Measurements from ENCODE around the gene SLC4A11.

SLC4A11 gene

GRCh38 chr20:3239026-3239866 is at the start of gene SLC4A11:
TSS of gene SLC4A11 (minus strand) at chr20:3239190. CDS start at chr20:3239137, 53 bp downstream.
- DNase-seq (ENCODE audit: low spot score), result no peak

- no peak for DNase-seq (ENCODE audit: low spot score)
Observed at GRCh38 chr20:3283222-3283820, 44.3 kb upstream of the SLC4A11 start.

- DNase-seq (ENCODE audit: low spot score), result no peak
Observed at GRCh38 chr20:3282271-3283221, 43.6 kb upstream of the SLC4A11 start.

GRCh38 chr20:3281437-3281836 is 42.4 kb upstream of the SLC4A11 start:
- no peak for DNase-seq (ENCODE audit: low spot score)

GRCh38 chr20:3279761-3280160 is 40.8 kb upstream of the SLC4A11 start:
- no peak for DNase-seq (ENCODE audit: low spot score)

GRCh38 chr20:3277686-3278465 is 38.9 kb upstream of the SLC4A11 start:
- no peak for DNase-seq (ENCODE audit: low spot score)

GRCh38 chr20:3276680-3277015 is 37.7 kb upstream of the SLC4A11 start:
- DNase-seq (ENCODE audit: low spot score), result no peak

GRCh38 chr20:3275966-3276679 is 37.1 kb upstream of the SLC4A11 start:
- no peak for DNase-seq (ENCODE audit: low spot score)

- DNase-seq (ENCODE audit: low spot score), result no peak
Observed at GRCh38 chr20:3275064-3275935, 36.3 kb upstream of the SLC4A11 start.

GRCh38 chr20:3273371-3273770 is 34.4 kb upstream of the SLC4A11 start:
- DNase-seq (ENCODE audit: low spot score), result no peak

GRCh38 chr20:3270051-3270450 is 31.1 kb upstream of the SLC4A11 start:
- DNase-seq (ENCODE audit: low spot score), result no peak

GRCh38 chr20:3262566-3262965 is 23.6 kb upstream of the SLC4A11 start:
- DNase-seq (ENCODE audit: low spot score), result no peak

GRCh38 chr20:3258429-3258828 is 19.4 kb upstream of the SLC4A11 start:
- DNase-seq (ENCODE audit: low spot score), result no peak

GRCh38 chr20:3255728-3256127 is 16.7 kb upstream of the SLC4A11 start:
- no peak for DNase-seq (ENCODE audit: low spot score)

GRCh38 chr20:3251806-3252205 is 12.8 kb upstream of the SLC4A11 start:
- DNase-seq (ENCODE audit: low spot score), result no peak

- DNase-seq (ENCODE audit: low spot score), result no peak
Observed at GRCh38 chr20:3250091-3250504, 11.1 kb upstream of the SLC4A11 start.

- DNase-seq (ENCODE audit: low spot score), result no peak
Observed at GRCh38 chr20:3248993-3249347, 10.0 kb upstream of the SLC4A11 start.

GRCh38 chr20:3248167-3248992 is 9.4 kb upstream of the SLC4A11 start:
- no peak for DNase-seq (ENCODE audit: low spot score)

- no peak for DNase-seq (ENCODE audit: low spot score)
Observed at GRCh38 chr20:3247638-3248037, 8.6 kb upstream of the SLC4A11 start.
